ENCODE measurements around the gene LAS1L.
A peak's percentile ranks its signal among the peaks of the same experiment; 100 is the strongest.
"Not testable (repeated sequence)": the region's sequence is repeated elsewhere in the genome, so short reads cannot be mapped to it uniquely, and the experiment has no call there.

LAS1L gene

DNA sequence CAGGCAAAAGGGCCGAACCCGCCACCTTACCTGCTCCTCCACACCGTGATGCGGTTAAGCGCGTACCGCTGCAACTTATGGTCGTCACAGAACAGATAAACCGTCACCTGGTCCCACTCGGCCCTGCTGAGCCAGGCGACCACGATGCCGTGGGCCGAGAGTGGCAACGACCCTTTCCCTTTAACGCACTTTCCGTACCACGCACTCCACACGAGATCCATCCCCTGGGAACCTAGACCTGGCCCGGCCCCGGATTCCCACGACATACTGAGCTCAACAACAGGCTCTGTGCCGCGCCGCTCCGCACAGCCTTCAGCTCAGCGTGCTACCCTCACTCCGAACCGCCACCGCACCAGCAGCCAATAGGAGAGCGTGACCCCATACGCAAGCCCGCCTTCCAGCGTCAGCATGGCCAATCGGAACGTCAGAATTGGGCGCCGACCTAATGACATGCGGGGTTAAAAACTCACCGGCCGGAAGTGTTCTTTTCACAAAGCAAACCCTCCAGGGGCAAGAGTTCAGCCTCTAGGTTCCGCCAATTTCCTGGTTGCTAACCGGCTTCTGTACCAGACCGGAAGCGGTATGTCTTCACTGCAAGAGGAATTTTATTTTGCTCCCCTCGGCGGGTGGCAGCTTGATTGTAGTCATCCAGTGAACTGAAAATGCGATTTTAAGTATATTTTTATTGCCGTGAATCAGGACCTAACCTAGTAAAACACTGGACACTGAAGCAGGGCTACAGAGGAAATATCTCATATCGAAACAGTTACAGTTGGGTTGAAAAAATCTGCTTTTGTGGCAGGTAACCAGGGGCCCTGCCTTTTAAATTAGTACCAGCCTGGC lies at the start of gene LAS1L:
LAS1L (minus strand) TSS at position 338 of the 843 bp plus-strand sequence; CDS start at position 266, 72 bp downstream.
- peak; percentile 75 for DNase-seq

DNA sequence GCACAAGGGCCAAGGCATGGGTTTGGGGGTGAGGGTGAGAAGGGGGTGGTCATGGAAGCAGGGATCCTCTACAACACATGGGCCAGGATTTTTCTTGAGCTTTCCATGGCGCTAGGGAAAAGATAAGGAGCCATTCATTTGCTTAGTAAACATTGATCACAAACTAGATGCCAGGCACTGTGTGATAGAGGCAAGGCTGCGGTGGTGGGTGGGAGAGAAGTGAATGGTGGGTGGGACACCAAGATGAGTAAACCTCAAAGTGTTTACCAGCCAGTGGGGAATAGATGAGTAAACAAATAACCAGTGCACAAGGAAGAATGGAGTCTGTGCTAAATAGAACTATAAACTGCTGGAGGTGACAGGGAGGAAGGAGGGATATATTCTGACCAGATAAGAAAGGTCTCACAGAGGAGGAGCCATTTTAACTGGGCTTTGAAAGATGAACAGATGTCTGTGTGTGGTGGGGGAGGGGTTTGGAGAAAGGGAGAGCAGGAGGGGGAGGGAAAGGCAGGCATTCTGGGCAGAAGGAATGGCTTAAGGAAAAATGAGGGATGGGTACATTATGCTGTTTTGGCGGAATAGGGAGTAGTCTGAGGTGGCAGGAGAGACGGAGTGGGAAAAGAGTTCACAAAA lies 48.0 kb upstream of the LAS1L start:
- DNase-seq: no peak

DNA sequence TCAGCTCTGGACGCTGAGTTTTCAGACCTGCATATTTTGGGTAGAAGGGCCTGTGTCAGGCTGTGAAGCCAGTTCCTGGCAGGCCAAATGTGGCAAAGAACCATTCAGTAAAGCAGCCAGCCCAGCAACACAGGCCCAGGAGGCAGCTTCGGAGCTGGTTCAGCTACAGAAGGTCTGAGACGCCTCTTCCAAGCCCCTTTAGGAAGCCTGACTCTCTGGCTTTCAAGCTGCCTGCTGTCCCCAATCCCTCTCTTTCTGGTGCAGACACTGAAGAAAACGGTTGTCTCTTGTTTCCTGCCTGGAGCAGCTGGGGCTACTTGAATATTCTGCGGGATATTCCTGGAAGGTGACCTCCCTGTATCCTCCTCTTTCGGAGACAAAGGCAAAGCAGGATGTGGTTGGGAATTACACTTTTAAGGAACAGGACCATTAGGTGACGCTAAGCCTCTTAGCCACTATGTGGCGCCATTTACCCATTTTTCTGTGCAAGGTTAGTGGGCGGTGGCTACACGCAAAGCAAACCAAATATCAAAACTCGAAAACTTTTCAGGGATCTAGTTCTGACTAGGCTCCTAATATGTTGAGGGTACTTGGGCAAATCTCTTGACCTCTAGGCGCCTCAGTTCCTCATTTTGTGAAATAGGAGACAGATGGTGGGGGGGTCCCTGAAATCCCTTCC lies 47.2 kb upstream of the LAS1L start:
- no peak for DNase-seq

DNA sequence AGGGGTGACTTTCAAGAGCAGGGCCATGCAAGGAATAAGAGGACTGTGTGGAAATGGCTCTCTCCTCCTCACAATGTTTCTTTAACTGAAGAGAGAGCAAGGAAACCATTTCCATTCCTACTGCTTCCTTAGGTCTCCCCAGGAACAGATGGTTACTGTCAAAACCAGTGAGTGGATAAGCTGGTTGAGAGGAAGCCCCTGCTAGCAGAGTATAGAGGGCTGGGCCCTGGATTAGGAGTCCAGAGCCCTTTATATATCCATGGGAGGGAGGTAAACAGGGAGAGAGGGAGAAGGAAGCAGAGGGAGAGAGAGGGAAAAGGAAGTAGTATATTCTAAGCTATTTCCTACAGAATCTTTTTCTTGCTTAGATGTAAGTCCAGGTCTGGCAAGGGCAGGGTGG lies 43.8 kb upstream of the LAS1L start:
- DNase-seq: no peak

DNA sequence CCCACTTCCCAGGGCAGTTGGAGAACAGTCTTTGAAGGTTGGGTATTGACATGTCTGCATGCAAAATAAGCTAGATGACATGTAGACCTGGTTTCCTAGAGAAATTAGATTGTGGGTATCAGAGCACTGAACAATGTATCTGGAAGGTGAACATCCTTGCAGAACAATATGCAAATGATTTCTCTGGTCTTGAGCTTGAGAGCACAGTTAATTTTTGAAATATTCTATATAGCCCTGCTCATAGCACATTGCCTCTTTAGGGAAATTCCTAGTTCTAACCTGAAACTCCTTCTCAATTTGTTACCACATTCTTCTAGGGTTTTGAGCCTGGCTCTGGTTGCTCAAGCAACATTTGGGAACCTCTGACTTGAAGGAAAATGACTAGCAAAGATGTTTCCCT lies 41.6 kb upstream of the LAS1L start:
- DNase-seq: no peak

DNA sequence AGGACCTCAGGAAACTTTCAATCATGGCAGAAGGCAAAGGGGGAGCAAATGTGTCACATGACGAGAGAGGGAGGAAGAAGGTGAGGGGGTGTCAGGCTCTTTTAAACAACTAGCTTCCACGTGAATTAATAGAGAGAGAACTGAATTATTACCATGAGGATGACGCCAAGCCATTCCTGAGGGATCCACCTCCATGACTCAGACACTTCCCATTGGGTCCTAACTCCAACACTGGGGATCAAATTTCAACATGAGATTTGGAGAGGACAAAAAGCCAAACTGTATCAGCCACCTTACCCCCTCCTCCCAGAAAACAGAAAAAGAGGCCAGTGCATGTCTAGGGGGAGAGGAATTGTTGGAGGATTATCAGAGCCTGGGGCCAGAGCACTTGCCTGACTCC lies 40.4 kb upstream of the LAS1L start:
- no peak for DNase-seq

DNA sequence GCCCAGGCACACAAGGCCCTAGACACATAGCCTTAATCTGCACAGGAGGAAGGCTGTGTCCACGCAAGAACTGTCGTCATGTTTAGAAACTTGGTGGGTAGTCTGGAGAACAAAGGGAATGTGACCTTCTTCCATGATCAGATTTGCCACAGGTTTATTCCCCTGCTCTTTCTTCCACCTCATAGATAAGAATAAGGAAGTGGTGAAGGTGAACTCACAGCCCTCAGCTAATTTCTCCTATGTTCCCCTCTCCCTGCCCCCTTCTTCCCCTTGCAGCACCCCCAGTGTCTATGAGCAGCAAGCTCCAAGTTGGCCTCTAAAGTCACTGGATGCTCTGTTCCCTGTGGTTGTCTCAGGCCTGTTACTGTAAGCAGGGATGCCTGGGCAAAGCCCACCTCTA lies 39.8 kb upstream of the LAS1L start:
- DNase-seq: no peak

DNA sequence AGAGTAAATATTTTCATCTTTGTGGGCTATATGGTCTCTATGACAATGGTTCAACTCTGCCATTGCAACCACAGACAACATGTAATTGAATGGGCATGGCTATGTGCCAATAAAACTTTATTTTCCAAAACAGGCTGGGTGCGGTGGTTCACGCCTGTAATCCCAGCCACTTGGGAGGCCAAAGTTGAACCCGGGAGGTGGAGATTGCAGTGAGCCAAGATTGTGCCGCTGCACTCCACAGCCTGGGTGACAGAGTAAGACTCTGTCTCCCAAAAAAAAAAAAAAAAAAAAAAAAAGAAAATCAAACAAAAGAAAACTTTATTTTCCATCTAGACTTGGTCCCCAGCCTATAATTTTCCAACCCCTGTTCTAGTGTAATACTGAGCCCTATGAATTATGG lies 38.4 kb upstream of the LAS1L start:
- DNase-seq: no peak

DNA sequence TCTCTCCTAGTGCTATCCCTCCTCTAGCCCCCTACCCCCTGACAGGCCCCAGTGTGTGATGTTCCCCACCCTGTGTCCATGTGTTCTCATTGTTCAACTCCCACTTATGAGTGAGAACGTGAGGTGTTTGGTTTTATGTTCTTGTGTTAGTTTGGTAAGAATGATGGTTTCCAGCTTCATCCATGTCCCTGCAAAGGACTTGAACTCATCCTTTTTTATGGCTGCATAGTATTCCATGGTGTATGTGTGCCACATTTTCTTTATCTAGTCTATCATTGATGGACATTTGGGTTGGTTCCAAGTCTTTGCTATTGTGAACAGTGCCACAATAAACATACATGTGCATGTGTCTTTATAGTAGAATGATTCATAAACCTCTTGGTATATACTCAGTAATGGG lies 28.3 kb upstream of the LAS1L start:
- not testable (repeated sequence) for DNase-seq

DNA sequence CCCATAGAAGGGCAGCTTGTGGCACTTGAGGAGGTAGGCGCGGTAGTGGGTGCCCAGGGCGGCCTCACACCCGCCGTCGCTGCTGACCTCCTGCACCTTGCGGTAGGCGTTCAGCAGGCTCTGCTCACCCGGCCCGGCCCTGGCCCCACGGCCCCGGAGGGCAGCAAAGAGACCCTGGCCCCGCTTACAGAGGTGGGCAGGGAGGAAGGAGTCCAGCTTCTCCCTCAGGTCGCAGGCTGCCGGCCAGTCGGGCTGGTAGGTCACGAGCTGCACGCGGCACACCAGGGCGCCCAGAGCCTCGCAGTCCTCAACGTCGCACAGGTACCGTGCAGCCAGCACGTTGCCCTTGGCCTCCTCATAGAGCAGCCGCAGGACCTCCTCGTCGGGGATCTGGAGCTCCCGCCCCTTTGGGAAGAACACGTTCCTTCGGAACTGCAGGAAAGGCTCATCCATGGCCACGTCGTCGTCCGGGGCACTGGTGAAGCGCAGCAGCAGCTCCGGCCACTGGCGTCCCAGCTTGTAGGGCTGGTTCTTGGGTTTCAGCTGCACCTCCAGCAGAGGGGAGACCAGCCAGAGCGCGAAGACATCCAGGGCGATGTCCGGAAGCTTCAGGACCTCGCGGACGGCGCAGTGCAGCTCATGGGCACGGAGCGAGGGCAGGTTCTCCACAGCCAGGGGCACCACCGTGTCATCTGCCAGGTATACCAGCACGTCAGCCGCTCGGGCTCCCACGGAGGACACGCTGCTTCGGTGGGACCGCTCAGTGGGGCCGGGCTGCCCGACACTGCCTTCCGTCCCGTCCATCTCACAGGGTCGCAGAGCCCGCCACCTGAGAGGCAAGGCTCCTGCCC lies 17.1 kb upstream of the LAS1L start:
- DNase-seq: no peak

DNA sequence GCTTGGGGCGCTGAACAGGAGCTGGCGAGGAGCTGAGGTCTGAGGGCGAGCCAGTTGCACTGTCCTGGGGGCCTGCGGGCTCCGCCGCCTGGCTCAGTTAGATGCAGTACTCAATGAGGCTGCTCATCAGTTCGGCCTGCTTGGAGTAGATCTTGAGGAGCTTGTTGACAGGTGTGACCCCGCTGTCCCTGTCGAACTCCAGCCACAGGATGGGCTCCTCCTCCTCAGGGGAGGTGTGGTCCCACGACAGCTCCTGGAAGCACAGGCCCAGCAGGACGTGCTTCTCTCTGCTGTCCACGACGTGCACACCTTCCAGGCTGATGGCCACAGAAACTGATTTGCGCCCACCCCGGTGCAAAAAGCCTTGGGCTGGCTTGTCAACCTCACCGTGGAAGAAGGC lies 16.5 kb upstream of the LAS1L start:
- DNase-seq: no peak

DNA sequence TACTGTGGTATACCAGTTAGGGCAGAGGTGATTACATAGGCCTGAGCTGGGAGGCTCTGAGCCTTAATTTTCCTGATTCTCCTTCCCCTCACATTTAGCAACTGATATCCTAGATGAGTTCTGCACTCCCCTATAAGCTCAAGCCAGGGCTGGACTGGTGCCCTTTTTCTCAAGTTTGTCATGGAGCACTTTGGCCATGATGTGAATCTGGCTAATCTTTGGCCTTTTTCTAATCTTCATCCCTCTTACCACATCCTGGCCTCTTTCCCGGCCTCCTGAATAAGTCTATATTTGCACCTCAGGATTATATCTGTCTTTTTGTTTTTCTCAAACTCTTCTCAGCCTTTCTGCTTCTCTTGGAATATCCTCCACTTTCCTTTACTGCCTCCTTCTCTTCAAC lies 10.9 kb upstream of the LAS1L start:
- no peak for DNase-seq

DNA sequence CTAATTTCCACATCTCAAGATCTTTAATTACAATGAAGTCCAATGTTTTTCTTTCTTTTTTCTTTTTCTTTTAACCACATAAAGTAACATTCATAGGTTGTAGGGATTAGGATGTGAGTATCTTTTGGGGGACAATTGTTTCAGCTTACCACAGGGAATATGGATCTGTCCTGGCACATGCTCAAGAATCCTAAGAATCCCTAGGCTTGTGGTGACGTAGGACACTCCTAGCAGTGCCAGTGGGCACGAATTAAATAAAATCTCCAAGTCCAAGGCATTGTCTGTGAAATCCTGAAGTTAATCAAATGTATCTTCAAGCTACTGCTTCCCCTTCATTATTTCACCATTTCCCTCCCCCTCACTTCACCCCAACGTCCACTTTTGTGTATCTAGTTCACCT lies 2.6 kb upstream of the LAS1L start:
- no peak for DNase-seq

DNA sequence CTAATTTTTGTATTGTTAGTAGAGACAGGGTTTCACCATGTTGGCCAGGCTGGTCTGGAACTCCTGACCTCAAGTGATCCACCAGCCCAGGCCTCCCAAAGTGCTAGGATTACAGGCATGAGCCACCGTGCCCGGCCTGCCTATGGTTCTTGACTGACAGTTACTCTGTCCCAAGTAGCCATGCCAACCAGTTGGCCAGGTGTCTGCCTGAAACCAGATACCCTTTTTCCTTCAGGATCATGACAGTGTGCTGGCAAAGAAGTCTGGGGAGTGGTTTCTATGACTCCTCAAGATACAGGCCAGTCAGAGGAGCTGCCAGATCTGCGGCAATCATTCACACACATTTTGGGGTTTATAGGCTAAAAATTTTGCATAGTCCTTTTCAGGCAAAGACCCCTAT lies 1.7 kb upstream of the LAS1L start:
- no peak for DNase-seq

DNA sequence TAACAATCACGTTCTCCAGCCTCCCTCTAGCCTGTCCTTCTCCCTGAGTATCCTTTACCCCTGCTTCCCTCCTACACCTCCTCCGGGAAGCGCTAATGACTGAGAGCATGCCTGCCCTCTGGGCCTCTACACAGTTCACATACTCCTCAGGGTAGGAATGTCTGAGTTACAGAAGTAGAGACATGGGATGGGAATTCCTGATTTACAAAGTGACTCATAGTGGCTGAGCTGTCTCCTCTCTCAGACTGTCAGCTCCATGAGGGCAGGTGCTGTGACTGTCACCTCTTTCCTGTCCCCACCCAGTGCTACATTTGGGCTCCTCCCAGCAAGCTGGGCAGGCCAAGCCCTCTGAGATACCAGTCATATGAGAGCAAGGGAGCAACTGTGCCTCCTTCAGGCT lies 2.6 kb downstream of the LAS1L start:
- DNase-seq: no peak

DNA sequence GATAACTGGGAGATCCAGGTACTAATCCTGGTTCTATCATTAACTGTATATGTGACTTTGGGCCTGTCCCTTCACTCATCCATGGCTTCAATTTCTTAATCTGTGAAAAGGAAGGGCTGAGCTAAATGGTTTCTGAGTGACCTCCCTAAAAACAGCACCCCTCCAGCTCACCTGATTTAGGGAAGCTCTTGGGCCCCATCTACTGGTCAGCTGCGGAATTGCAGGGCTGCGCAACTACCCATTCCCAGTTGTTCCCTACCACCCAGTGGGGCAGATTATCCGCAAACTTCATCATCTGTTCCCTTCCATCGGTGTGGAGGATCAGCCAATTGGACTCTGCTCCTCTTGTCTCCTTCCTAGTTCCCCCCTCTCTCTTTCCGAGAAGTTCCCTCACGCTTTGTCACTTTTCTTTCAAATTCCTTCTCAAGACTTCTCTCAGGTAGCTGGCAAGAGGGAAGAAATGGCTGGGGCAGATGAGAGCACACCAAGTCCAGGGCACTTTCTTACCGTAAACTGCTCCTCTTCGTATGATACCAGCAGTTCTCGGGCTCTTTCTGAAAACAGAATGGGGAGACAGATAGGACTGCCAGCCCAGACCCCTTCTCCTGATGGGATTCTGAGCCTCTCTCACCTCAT lies 5.8 kb downstream of the LAS1L start:
- DNase-seq: no peak

DNA sequence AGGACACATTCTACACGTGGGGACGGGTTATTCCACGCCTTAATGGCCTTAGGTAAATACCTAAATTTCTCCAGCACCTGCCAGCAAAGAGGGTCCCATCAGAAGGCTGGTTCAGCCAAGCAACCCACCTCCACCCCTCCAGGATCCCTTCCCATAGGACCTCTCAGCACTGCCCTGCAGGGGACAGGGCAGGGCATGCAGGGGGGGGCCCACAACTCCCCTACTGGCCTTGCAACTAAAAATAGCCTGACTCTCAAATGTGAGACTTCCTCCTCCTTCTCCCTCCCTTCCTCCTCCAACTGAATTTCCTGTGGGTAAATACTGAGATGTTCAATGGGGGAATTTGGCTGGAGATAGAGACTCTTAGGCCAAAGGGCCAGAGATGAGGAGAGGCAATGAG lies 6.3 kb downstream of the LAS1L start:
- DNase-seq: no peak

DNA sequence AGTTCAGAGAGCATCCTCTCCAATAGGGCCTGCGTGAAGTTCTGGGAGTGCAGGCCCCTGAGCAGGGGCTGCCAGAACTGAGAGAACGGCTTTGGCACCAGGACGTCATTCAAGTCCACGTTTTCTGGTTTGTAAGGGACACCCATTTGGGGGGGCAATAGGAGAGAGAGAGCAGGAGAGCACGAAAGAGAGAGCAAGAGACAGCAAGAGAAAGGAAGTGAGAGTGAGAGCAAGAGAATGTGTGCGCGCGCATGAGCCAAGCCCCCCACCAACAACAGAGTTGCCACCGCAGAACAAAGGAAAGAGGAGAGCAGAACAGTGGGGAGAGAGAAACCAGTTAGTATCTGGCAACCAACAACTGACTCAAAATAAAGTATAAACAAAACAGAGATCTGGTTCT lies 10.4 kb downstream of the LAS1L start:
- no peak for DNase-seq

DNA sequence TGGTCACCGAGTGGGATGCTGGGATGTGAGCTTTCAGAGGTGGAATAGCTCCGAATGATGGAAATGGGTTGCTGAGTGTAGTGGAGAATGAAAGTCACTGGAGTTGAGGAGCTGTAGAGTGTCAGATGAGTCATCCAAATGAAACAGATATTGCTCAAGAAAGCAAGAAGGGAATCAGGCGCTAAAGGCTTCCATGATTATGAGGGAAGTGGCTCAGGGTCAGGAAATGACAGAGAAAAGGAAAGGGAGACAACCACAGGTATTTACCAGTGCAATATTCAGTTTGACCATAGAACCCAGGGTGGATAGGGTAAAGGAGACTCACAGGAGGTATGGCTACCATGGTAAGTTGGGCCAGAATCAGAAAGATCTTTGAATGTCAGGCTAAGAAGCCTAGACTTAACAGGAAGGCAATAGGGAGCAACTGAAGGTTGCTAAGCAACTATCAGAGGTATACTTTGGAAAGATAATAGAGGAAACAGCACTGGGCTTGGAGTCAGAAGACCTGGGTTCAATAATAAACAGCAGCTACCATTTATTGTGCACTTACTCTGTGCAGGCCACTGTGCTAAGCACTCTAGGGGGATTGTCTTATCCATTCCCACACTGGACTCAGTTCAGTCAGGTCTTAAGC lies 11.7 kb downstream of the LAS1L start:
- no peak for DNase-seq

DNA sequence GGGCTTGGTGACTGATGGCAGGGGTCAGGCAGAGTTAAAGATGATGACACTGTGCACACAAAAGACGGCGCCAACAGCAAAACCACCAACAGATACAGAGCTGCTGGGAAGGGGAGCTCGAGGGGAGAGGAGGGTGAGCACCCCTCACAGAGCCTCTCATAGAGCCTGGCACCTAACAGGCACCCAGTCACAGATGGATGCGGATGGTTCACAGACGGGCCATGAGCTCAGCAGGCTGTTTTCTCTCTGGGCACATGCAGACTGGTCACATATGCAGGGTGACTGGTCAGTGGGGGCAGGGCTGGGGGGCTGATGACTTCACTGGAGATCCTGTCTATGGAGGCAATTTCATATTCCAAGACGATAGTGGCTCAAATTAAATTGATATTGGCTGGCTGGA lies 15.1 kb downstream of the LAS1L start:
- not testable (repeated sequence) for DNase-seq

DNA sequence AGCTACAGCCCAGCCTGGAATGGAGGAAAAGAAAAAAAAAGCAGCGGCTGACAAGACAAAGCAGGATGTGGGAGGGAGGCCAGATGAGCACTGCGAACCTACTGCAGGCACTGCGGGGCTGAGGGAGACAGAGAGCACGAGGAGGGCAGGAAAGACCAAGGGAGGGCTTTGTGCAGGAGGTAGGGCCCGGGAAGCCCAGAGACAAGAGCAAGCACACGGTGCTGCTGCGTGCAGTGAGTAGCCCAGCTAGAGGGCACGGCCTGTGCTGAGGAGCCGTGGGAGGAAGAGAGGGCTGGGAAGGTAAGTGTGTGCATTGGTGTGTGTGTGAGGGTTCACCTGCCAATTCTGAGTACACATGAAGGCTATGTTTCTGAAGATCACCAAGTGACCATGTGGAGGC lies 15.6 kb downstream of the LAS1L start:
- DNase-seq: not testable (repeated sequence)

DNA sequence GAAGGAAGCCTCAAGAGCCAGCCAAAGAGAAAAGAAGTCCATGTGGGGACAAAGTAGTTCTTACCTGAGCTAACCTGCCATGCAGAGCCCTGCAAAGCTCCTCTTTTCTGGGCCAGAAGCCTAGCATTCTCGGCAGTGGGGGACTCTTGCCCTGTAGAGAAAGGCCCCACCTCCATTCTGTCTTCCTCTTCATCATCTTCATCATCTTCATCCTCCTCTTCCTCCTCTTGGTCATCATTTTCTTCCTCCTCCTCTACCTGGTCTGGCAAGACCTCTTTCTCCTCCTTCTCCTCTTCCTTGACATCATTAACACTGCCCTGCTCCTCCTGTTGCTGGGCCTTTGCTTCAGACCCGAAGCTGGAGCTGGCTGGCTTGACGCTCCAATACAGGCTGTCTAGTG lies 16.7 kb downstream of the LAS1L start:
- no peak for DNase-seq
